ENCODE measurements around the gene ABCB11. TPM values are rescaled to one million over a fixed set of nuclear protein-coding genes. Genes with fewer than 3 reads are reported as not detected.

ABCB11 gene
- polyA plus RNA-seq, 3 donors, result not detected

DNA sequence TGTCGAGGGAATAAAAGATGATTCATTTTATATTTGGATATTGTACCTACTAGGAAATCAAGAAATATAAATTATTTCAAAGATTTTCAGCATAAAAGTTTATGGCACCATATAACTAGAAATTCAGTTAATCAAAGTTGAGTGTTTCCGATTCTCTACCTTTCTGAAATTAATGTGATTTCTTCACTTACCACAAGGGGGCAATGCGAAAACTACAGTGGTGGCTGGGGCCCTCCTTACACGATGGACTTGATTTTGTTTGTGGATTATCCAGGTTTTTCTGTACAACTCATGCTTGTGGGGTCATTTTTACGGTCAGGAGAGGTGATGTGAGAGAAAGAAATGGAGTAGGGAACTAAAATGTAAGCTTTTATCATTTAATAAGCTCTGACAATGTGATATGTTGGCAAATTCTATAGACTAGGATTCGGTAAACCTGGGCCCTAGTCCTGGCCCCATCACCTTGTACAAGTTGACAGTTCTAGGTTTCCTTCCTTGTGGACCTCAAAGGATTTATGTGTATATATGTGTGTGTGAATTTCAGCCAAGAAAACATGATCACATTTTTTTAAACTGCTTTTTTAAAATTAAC is 82.4 kb downstream of the ABCB11 start:
- 20% methylated on average over 1 of the region's 6 CpGs for WGBS (ENCODE audit: insufficient coverage)
- Histone ChIP-seq H3K36me3 (replicated peaks in 1 of 2; ENCODE audit: control insufficient read depth in 1 of 2, insufficient read depth in 2 of 2, low read length in 2 of 2) (no peaks in the 10 kb centered on the region), H3K4me2 (replicated peaks; ENCODE audit: extremely low read depth, low read length, poor library complexity, severe bottlenecking) (no peak overlapping the region), H3K9ac (ENCODE audit: insufficient read depth, low read length, poor library complexity, severe bottlenecking) (no peak overlapping the region), H2AFZ (ENCODE audit: insufficient read depth, low read depth, low read length, poor library complexity, severe bottlenecking) (no peak overlapping the region), H4K20me1 (ENCODE audit: insufficient read depth, low read length) (no peaks in the 10 kb centered on the region), H3K27ac (ENCODE audit: low read depth in 1 of 2, low read length in 2 of 2) (no peak overlapping the region), H3K79me2 (ENCODE audit: insufficient read depth, low read length) (no peaks in the 10 kb centered on the region), H3K27me3 (ENCODE audit: control insufficient read depth in 2 of 2, insufficient read depth in 2 of 2, low read length in 2 of 2) (no peaks in the 10 kb centered on the region), H3K9me3 (replicated peaks in 1 of 2; ENCODE audit: control insufficient read depth in 1 of 2, insufficient read depth in 1 of 2, low read length in 2 of 2) (no peaks in the 10 kb centered on the region), H3K4me3 (replicated peaks in 1 of 3; ENCODE audit: low read depth in 2 of 3, low read length in 3 of 3) (no peak overlapping the region), H3K4me1 (ENCODE audit: control insufficient read depth in 1 of 2, insufficient read depth in 2 of 2, low read length in 2 of 2) (no peaks in the 10 kb centered on the region)
- Mint-ChIP-seq H3K4me1 (no peaks in the 10 kb centered on the region), H3K27ac (no peak overlapping the region), H3K27me3 (ENCODE audit: low read depth in 3 of 3) (peaks cover 0 to 3% (median 0%) of the 10 kb centered on the region in 3 donors), H3K4me3 (no peak overlapping the region), H3K36me3 (peaks cover 0 to 8% of the 10 kb centered on the region in 2 donors), H3K9me3 (peaks cover 8 to 17% (median 13%) of the 10 kb centered on the region in 7 donors)
- DNase-seq, result peak in 2 of 3 donors; percentile 8 to 10
- intact Hi-C loops (cut with micrococcal nuclease), result no loop called here
- TF ChIP-seq, protein P1, sequence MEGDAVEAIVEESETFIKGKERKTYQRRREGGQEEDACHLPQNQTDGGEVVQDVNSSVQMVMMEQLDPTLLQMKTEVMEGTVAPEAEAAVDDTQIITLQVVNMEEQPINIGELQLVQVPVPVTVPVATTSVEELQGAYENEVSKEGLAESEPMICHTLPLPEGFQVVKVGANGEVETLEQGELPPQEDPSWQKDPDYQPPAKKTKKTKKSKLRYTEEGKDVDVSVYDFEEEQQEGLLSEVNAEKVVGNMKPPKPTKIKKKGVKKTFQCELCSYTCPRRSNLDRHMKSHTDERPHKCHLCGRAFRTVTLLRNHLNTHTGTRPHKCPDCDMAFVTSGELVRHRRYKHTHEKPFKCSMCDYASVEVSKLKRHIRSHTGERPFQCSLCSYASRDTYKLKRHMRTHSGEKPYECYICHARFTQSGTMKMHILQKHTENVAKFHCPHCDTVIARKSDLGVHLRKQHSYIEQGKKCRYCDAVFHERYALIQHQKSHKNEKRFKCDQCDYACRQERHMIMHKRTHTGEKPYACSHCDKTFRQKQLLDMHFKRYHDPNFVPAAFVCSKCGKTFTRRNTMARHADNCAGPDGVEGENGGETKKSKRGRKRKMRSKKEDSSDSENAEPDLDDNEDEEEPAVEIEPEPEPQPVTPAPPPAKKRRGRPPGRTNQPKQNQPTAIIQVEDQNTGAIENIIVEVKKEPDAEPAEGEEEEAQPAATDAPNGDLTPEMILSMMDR (IDR thresholded peaks at IDR 0.05), result peak; percentile 81

DNA sequence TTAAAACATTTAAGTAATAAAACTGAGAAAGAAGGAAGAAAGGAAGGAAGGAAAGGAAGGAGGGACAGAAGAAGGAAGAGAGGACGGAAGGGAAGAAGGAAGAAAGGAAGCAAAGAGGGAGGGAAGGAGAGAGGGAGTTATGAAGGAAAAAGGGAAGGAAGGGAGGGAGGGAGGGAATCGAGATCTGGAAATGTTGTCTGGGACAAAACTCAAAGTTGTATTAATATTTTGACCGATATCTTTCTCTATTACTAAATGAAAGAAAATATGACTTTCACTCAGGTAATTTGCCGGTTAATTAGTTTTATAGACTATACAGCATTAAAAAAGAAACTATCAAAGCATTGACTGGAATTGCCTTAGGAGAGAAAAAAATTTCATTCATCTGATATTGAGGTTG is 85.6 kb downstream of the ABCB11 start:
- H4K20me1 ChIP-seq (ENCODE audit: insufficient read depth, low read length), result no peaks in the 10 kb centered on the region
- no peak overlapping the region for H3K4me3 Mint-ChIP-seq
- TF ChIP-seq, protein P1 (IDR thresholded peaks at IDR 0.05), result no peak
- H3K27ac ChIP-seq (ENCODE audit: low read depth in 1 of 2, low read length in 2 of 2), result no peak overlapping the region
- H3K4me1 ChIP-seq (ENCODE audit: control insufficient read depth in 1 of 2, insufficient read depth in 2 of 2, low read length in 2 of 2), result no peaks in the 10 kb centered on the region
- no peaks in the 10 kb centered on the region for H3K9me3 ChIP-seq (replicated peaks in 1 of 2; ENCODE audit: control insufficient read depth in 1 of 2, insufficient read depth in 1 of 2, low read length in 2 of 2)
- intact Hi-C loops (cut with micrococcal nuclease), result no loop called here
- H2AFZ ChIP-seq (ENCODE audit: insufficient read depth, low read depth, low read length, poor library complexity, severe bottlenecking), result no peak overlapping the region
- no peaks in the 10 kb centered on the region for H3K79me2 ChIP-seq (ENCODE audit: insufficient read depth, low read length)
- H3K36me3 ChIP-seq (replicated peaks in 1 of 2; ENCODE audit: control insufficient read depth in 1 of 2, insufficient read depth in 2 of 2, low read length in 2 of 2), result no peaks in the 10 kb centered on the region
- no peak overlapping the region for H3K27ac Mint-ChIP-seq
- no peaks in the 10 kb centered on the region for H3K4me1 Mint-ChIP-seq
- no peak overlapping the region for H3K4me3 ChIP-seq (replicated peaks in 1 of 3; ENCODE audit: low read depth in 2 of 3, low read length in 3 of 3)
- DNase-seq, result no peak
- H3K27me3 Mint-ChIP-seq (ENCODE audit: low read depth in 3 of 3), result peaks cover 0 to 3% (median 0%) of the 10 kb centered on the region in 3 donors
- 0% methylated on average over 1 of the region's 4 CpGs for whole genome bisulfite sequencing (ENCODE audit: insufficient coverage)
- H3K36me3 Mint-ChIP-seq, result no peaks in the 10 kb centered on the region
- no peaks in the 10 kb centered on the region for H3K27me3 ChIP-seq (ENCODE audit: control insufficient read depth in 2 of 2, insufficient read depth in 2 of 2, low read length in 2 of 2)
- peaks cover 0 to 5% (median 0%) of the 10 kb centered on the region in 7 donors for H3K9me3 Mint-ChIP-seq
- no peak overlapping the region for H3K4me2 ChIP-seq (replicated peaks; ENCODE audit: extremely low read depth, low read length, poor library complexity, severe bottlenecking)
- H3K9ac ChIP-seq (ENCODE audit: insufficient read depth, low read length, poor library complexity, severe bottlenecking), result no peak overlapping the region

Measured in CD14-positive monocyte (primary cell).